ENCODE measurements around the gene CD79B. TPM values are rescaled to one million over a fixed set of nuclear protein-coding genes. Genes with fewer than 3 reads are reported as not detected.

Gene CD79B
- polyA plus RNA-seq, 1 of the 3 experiments (the other 2 are of a cell fraction): 0.10 TPM

DNA sequence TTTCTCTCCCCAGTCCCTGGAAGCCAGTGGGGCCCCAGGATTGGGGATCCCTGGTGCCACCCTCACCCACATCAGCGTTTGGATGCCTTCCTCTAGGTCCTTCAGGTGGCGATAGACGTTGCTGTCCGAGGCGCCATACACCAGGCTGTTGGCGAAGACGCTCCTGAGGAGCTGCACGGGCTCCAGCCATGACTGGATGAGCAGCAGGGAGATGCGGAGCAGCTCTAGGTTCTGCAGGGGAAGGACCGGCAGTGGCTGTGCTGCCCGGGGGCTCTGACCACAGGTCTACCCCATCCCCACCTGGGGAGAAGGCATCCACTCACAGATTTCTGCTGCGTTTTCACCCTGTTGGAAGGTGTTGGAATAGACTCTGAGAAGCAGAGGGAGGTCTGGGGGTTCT, 51.4 kb downstream of the CD79B start (continued):
- no peak for TF ChIP-seq TEAD4 (IDR thresholded peaks at IDR 0.05; ENCODE audit: borderline replicate concordance, insufficient read depth)
- TF ChIP-seq FOXM1 (IDR thresholded peaks at IDR 0.05; ENCODE audit: low read depth): no peak
- TF ChIP-seq CHD2 (IDR thresholded peaks at IDR 0.05; ENCODE audit: low read length, partially characterized antibody): no peak
- no peak for TF ChIP-seq ZBTB33 (IDR thresholded peaks at IDR 0.05; ENCODE audit: borderline replicate concordance, low read depth)
- no peak for TF ChIP-seq RFX5 (IDR thresholded peaks at IDR 0.05; ENCODE audit: low read length)

Small RNA genes within 50 kb of the gene (small RNA-seq; reads per million reads assigned to genes)
- 0 reads per million in 7 experiments for gene AC040958.1
- 0 reads per million in 7 experiments for gene AC127029.1
- gene GH1: 0 reads per million in 7 experiments

Other genes starting within 250 kb of the CD79B start
- 75.1 and 78.0 TPM in 2 replicates for gene LIMD2, start 232.2 kb downstream of the CD79B start, polyA plus RNA-seq (2012; rRNA removed)
- gene STRADA, start 190.5 kb downstream of the CD79B start, polyA plus RNA-seq (2012; rRNA removed): 37.3 and 45.0 TPM in 2 replicates
- 76.6 and 90.7 TPM in 2 replicates for gene CCDC47, start 158.7 kb downstream of the CD79B start, polyA plus RNA-seq (2012; rRNA removed)
- gene DDX42, start 158.2 kb downstream of the CD79B start, polyA plus RNA-seq (2012; rRNA removed): 115 and 143 TPM in 2 replicates
- 424 and 468 TPM in 2 replicates for gene PSMC5, start 104.9 kb downstream of the CD79B start, polyA plus RNA-seq (2012; rRNA removed)
- gene FTSJ3, start 104.7 kb downstream of the CD79B start, polyA plus RNA-seq (2012; rRNA removed): 148 and 180 TPM in 2 replicates
- gene SMARCD2, start 89.6 kb downstream of the CD79B start, polyA plus RNA-seq (2012; rRNA removed): 89.1 and 106 TPM in 2 replicates
- gene CSH2, start 58.7 kb downstream of the CD79B start, polyA plus RNA-seq (2012; rRNA removed): not detected in 2 replicates
- not detected in 2 replicates for gene GH2, start 50.4 kb downstream of the CD79B start, polyA plus RNA-seq (2012; rRNA removed)
- not detected in 2 replicates for gene CSH1, start 35.8 kb downstream of the CD79B start, polyA plus RNA-seq (2012; rRNA removed)
- gene CSHL1, start 21.1 kb downstream of the CD79B start, polyA plus RNA-seq (2012; rRNA removed): not detected in 2 replicates
- not detected in 2 replicates for gene GH1, start 13.5 kb downstream of the CD79B start, polyA plus RNA-seq (2012; rRNA removed)
- gene SCN4A, start 40.6 kb upstream of the CD79B start, polyA plus RNA-seq (2012; rRNA removed): not detected in 2 replicates
- gene PRR29, start 66.0 kb upstream of the CD79B start, polyA plus RNA-seq (2012; rRNA removed): 2.5 and 2.7 TPM in 2 replicates
- gene ICAM2, start 88.3 kb upstream of the CD79B start, polyA plus RNA-seq (2012; rRNA removed): 0.08 TPM in 1 of 2 replicates, not detected in the other
- 6.9 and 7.3 TPM in 2 replicates for gene ERN1, start 197.8 kb upstream of the CD79B start, polyA plus RNA-seq (2012; rRNA removed)